GM18873 (cell line): Measurements from ENCODE around the gene DNAAF5.

ENCODE experiments used
- ATAC-seq: cut with Tn5 transposase; IDR thresholded peaks from one replicate; pipeline ENCODE4 v1.9.1; 2021; ENCODE audit warnings: mild to moderate bottlenecking, moderate library complexity, moderate number of reproducible peaks; ENCODE audit not compliant: unreplicated experiment, low FRiP score

The DNAAF5 gene

GRCh38 chr7:703049-703448, 23.4 kb upstream of the DNAAF5 start:
- ATAC-seq: no peak

GRCh38 chr7:706721-707120, 19.8 kb upstream of the DNAAF5 start:
- ATAC-seq: no peak

- ATAC-seq: no peak
Measured at GRCh38 chr7:707296-708000, 19.1 kb upstream of the DNAAF5 start.

- ATAC-seq: no peak
Measured at GRCh38 chr7:710161-710560, 16.3 kb upstream of the DNAAF5 start.

- no peak for ATAC-seq
Measured at GRCh38 chr7:711093-711921, 15.2 kb upstream of the DNAAF5 start.

- ATAC-seq: no peak
Measured at GRCh38 chr7:711922-712380, 14.5 kb upstream of the DNAAF5 start.

- ATAC-seq: no peak
Measured at GRCh38 chr7:712381-713138, 13.9 kb upstream of the DNAAF5 start.

GRCh38 chr7:713139-713457, 13.4 kb upstream of the DNAAF5 start:
- no peak for ATAC-seq

- no peak for ATAC-seq
Measured at GRCh38 chr7:713488-714230, 12.8 kb upstream of the DNAAF5 start.

GRCh38 chr7:714251-714671, 12.2 kb upstream of the DNAAF5 start:
- no peak for ATAC-seq

GRCh38 chr7:716222-716621, 10.3 kb upstream of the DNAAF5 start:
- no peak for ATAC-seq

- no peak for ATAC-seq
Measured at GRCh38 chr7:716636-717035, 9.9 kb upstream of the DNAAF5 start.

- no peak for ATAC-seq
Measured at GRCh38 chr7:721619-722248, 4.8 kb upstream of the DNAAF5 start.

- no peak for ATAC-seq
Measured at GRCh38 chr7:723541-723940, 3.0 kb upstream of the DNAAF5 start.

- ATAC-seq: no peak
Measured at GRCh38 chr7:724298-724697, 2.2 kb upstream of the DNAAF5 start.

GRCh38 chr7:725223-726005, 1.1 kb upstream of the DNAAF5 start:
- ATAC-seq: no peak

- ATAC-seq: peak; percentile 15
Measured at GRCh38 chr7:726854-727103, 280 bp downstream of the DNAAF5 start.

- peak; percentile 11 for ATAC-seq
Measured at GRCh38 chr7:727104-727805, 756 bp downstream of the DNAAF5 start, which contains the start of gene PRKAR1B. PRKAR1B (minus strand) TSS chr7:727281; CDS start chr7:711505, 15,776 bp downstream.
